IMR-90 (cell line): ENCODE results near the gene PPARG. TPM values are rescaled to one million over a fixed set of nuclear protein-coding genes. Genes with fewer than 3 reads are reported as not detected.

Experiments
- ATAC-seq: fragments of 200-7000 bp; cut with Tn5 transposase; 2 replicates; pipeline ENCODE4 v1.9.1; 2020; ENCODE audit warnings: low read depth, mild to moderate bottlenecking, moderate library complexity
- BruUV-seq: library from RNA; stranded (reverse); fragments of 400-500 nt; replicated peaks from 2 replicates; lab custom pipeline; 2021; lab: Mats Ljungman, UMichigan
- CTCF ChIA-PET: fragments of 300-600 bp; formaldehyde crosslinking; extraction: SDS; loops from one replicate; lab custom pipeline; 2021; ENCODE audit warnings: antibody characterized with exemption; lab: Yijun Ruan, JAX
- POLR2A ChIA-PET: fragments of 300-600 bp; sonication (Branson Sonifier 250); formaldehyde crosslinking; loops from one replicate; lab custom pipeline; 2022; ENCODE audit warnings: antibody characterized with exemption; ENCODE audit not compliant: unreplicated experiment; lab: Charles Lee
- DNase-seq: peaks from one replicate; pipeline ENCODE4 v3.0.0; 2013
- H2AFZ ChIP-seq: replicated peaks from 2 replicates; pipeline ENCODE3; 2013; ENCODE audit warnings: low read length, mild to moderate bottlenecking; ENCODE audit not compliant: poor library complexity
- H2AK5ac ChIP-seq: 2 replicates; pipeline ENCODE4 v1.6.1; 2013; ENCODE audit warnings: low read depth, low read length, inconsistent platforms
- H2AK9ac ChIP-seq: replicated peaks from 2 replicates; pipeline ENCODE3; 2013; ENCODE audit warnings: mild to moderate bottlenecking, low read depth, low read length, moderate library complexity; ENCODE audit not compliant: poor library complexity
- H2BK120ac ChIP-seq: 2 replicates; pipeline ENCODE4 v1.6.1; 2013; ENCODE audit warnings: low read depth, low read length, inconsistent platforms
- H2BK15ac ChIP-seq: 3 replicates; pipeline ENCODE4 v1.6.1; 2013; ENCODE audit warnings: low read depth, low read length, inconsistent platforms
- H2BK20ac ChIP-seq: 2 replicates; pipeline ENCODE4 v1.6.1; 2013; ENCODE audit warnings: low read depth, mild to moderate bottlenecking, inconsistent platforms, low read length, moderate library complexity
- H2BK5ac ChIP-seq: 2 replicates; pipeline ENCODE4 v1.6.1; 2013; ENCODE audit warnings: mild to moderate bottlenecking, low read depth, low read length, inconsistent platforms; ENCODE audit not compliant: poor library complexity, severe bottlenecking
- H3K14ac ChIP-seq: replicated peaks from 2 replicates; pipeline ENCODE4 v1.6.1; 2013; ENCODE audit warnings: low read depth, low read length, inconsistent platforms
- H3K18ac ChIP-seq: 2 replicates; pipeline ENCODE4 v1.6.1; 2013; ENCODE audit warnings: low read depth, low read length, control low read depth
- H3K23ac ChIP-seq: 2 replicates; pipeline ENCODE4 v1.6.1; 2013; ENCODE audit warnings: low read depth, low read length, inconsistent platforms
- H3K27ac ChIP-seq: 2 replicates; pipeline ENCODE4 v1.5.1; 2013; ENCODE audit warnings: mild to moderate bottlenecking, control low read depth, low read length; ENCODE audit not compliant: insufficient read depth
- H3K27me3 ChIP-seq: 2 replicates; pipeline ENCODE4 v1.6.1; 2013; ENCODE audit warnings: low read length; ENCODE audit not compliant: control insufficient read depth, insufficient read depth
- H3K36me3 ChIP-seq: 2 replicates; pipeline ENCODE4 v1.6.1; 2013; ENCODE audit warnings: low read length, mixed read lengths; ENCODE audit not compliant: control insufficient read depth, insufficient read depth
- H3K4ac ChIP-seq: 2 replicates; pipeline ENCODE4 v1.6.1; 2013; ENCODE audit warnings: low read depth, low read length, inconsistent platforms
- H3K4me1 ChIP-seq: 2 replicates; pipeline ENCODE4 v1.6.1; 2013; ENCODE audit warnings: low read length, mixed read lengths; ENCODE audit not compliant: control insufficient read depth, insufficient read depth
- H3K4me2 ChIP-seq: 2 replicates; pipeline ENCODE4 v1.6.1; 2013; ENCODE audit warnings: low read depth, mild to moderate bottlenecking, control low read depth, low read length, moderate library complexity
- H3K4me3 ChIP-seq: 2 replicates; pipeline ENCODE4 v1.5.1; 2013; ENCODE audit warnings: low read depth, mild to moderate bottlenecking, control low read depth, low read length, moderate library complexity; ENCODE audit not compliant: insufficient read depth
- H3K56ac ChIP-seq: 2 replicates; pipeline ENCODE4 v1.6.1; 2013; ENCODE audit warnings: low read length, inconsistent platforms; ENCODE audit not compliant: insufficient read depth; ENCODE audit errors: extremely low read depth
- H3K79me1 ChIP-seq, 2 experiments: 2 replicates each; pipeline ENCODE4 v1.6.1; 2013; ENCODE audit warnings: low read length in 2 of 2, inconsistent platforms in 1 of 2, low read depth in 1 of 2
- H3K9ac ChIP-seq: 2 replicates; pipeline ENCODE4 v1.6.1; 2013; ENCODE audit warnings: low read depth, low read length, control low read depth
- H3K9me1 ChIP-seq: 2 replicates; pipeline ENCODE4 v1.6.1; 2013; ENCODE audit warnings: low read length, inconsistent platforms; ENCODE audit not compliant: insufficient read depth
- H3K9me3 ChIP-seq: 2 replicates; pipeline ENCODE4 v1.6.1; 2013; ENCODE audit warnings: low read length; ENCODE audit not compliant: control insufficient read depth, insufficient read depth
- H4K20me1 ChIP-seq: 2 replicates; pipeline ENCODE4 v1.6.1; 2013; ENCODE audit warnings: low read length, inconsistent platforms; ENCODE audit not compliant: insufficient read depth
- H4K5ac ChIP-seq: 2 replicates; pipeline ENCODE4 v1.6.1; 2013; ENCODE audit warnings: mild to moderate bottlenecking, low read depth, low read length, control low read depth
- H4K8ac ChIP-seq, 2 experiments: 2 replicates each; pipeline ENCODE4 v1.6.1; 2013; ENCODE audit warnings: low read depth in 2 of 2, low read length in 2 of 2, control low read depth in 1 of 2, inconsistent platforms in 1 of 2
- H4K91ac ChIP-seq: 2 replicates; pipeline ENCODE4 v1.6.1; 2013; ENCODE audit warnings: low read depth, low read length, inconsistent platforms; ENCODE audit not compliant: insufficient read depth
- BHLHE40 ChIP-seq: fragments of 150-350 bp; IDR thresholded peaks from 2 replicates; pipeline ENCODE4 v1.6.1; 2016; ENCODE audit warnings: mild to moderate bottlenecking, low read depth, low read length
- CEBPB ChIP-seq: IDR thresholded peaks from 2 replicates; pipeline ENCODE4 v1.6.1; 2012; ENCODE audit warnings: low read depth, low read length, improper control_type of control experiment
- CHD1 ChIP-seq: IDR thresholded peaks from 2 replicates; pipeline ENCODE4 v1.6.1; 2012; ENCODE audit warnings: low read depth, low read length, improper control_type of control experiment
- CTCF ChIP-seq: conservative IDR thresholded peaks from 2 replicates; pipeline ENCODE4 v1.5.1; 2012; ENCODE audit warnings: mild to moderate bottlenecking, low read depth, low read length, improper control_type of control experiment
- ELK1 ChIP-seq: fragments of 150-350 bp; IDR thresholded peaks from 2 replicates; pipeline ENCODE4 v1.6.1; 2016; ENCODE audit warnings: low read depth, mild to moderate bottlenecking, low read length, moderate library complexity, borderline replicate concordance
- FOS ChIP-seq: fragments of 150-350 bp; IDR thresholded peaks from 2 replicates; pipeline ENCODE4 v1.6.1; 2016; ENCODE audit warnings: low read depth, low read length
- MAFK ChIP-seq: IDR thresholded peaks from 2 replicates; pipeline ENCODE4 v1.6.1; 2012; ENCODE audit warnings: low read depth, low read length, improper control_type of control experiment
- MAZ ChIP-seq: IDR thresholded peaks from 2 replicates; pipeline ENCODE4 v1.6.1; 2012; ENCODE audit warnings: low read depth, mild to moderate bottlenecking, low read length, improper control_type of control experiment, moderate library complexity, borderline replicate concordance
- MXI1 ChIP-seq: IDR thresholded peaks from 2 replicates; pipeline ENCODE4 v1.6.1; 2012; ENCODE audit warnings: low read depth, mild to moderate bottlenecking, low read length, moderate library complexity, borderline replicate concordance
- NFE2L2 ChIP-seq: fragments of 150-350 bp; IDR thresholded peaks from 2 replicates; pipeline ENCODE4 v1.6.1; 2016; ENCODE audit warnings: low read depth, mild to moderate bottlenecking, low read length
- POLR2A ChIP-seq: IDR thresholded peaks from 2 replicates; pipeline ENCODE4 v1.6.1; 2012; ENCODE audit warnings: mild to moderate bottlenecking, low read depth, low read length
- RAD21 ChIP-seq: IDR thresholded peaks from 2 replicates; pipeline ENCODE4 v1.6.1; 2012; ENCODE audit warnings: low read length, improper control_type of control experiment
- RCOR1 ChIP-seq: IDR thresholded peaks from 2 replicates; pipeline ENCODE4 v1.6.1; 2012; ENCODE audit warnings: mild to moderate bottlenecking, low read length, improper control_type of control experiment; ENCODE audit not compliant: insufficient replicate concordance
- RFX5 ChIP-seq: IDR thresholded peaks from 2 replicates; pipeline ENCODE4 v1.8.0; 2012; ENCODE audit warnings: low read depth, mild to moderate bottlenecking, low read length, moderate library complexity
- SMC3 ChIP-seq: fragments of 150-350 bp; IDR thresholded peaks from 2 replicates; pipeline ENCODE4 v1.6.1; 2016; ENCODE audit warnings: low read depth, mild to moderate bottlenecking, antibody characterized with exemption, low read length, moderate library complexity
- WGBS, 2 experiments: methylation state at CpG; one replicate each; pipeline versions ENCODE4 v1.1.5 to v1.1.7; 2013; ENCODE audit warnings: missing lambda C conversion rate in 2 of 2; ENCODE audit not compliant: insufficient read length in 1 of 2; ENCODE audit errors: extremely low coverage in 2 of 2; 5-methylcytosine and 5-hydroxymethylcytosine counted together
- dilution Hi-C: fragments of 300-500 bp; cut with HindIII; formaldehyde crosslinking; loops from one replicate; pipeline ENCODE4 v1.14.3; 2018; ENCODE audit warnings: low sequenced_read_pairs; ENCODE audit not compliant: unreplicated experiment
- in situ Hi-C: fragments of 300-500 bp; cut with MboI; formaldehyde crosslinking; loops from 3 replicates; pipeline ENCODE4 v1.14.3; 2019; ENCODE audit warnings: low sequenced_read_pairs, inconsistent platforms, mixed read lengths
- intact Hi-C: fragments of 100-400 bp; cut with micrococcal nuclease; formaldehyde crosslinking; loops from 2 replicates; pipeline ENCODE4 v1.10.0; 2022
- polyA plus RNA-seq, 3 experiments: library from polyadenylated mRNA; depleted of rRNA; stranded (reverse); fragments of >200 nt; gene quantifications; 2 replicates each; pipeline ENCODE4 v1.2.3, GENCODE V29; 2012; ENCODE audit warnings: low replicate concordance in 1 of 3
- total RNA-seq: library from RNA; depleted of rRNA; stranded (reverse); fragments of >200 nt; gene quantifications from 2 replicates; pipeline ENCODE4 v1.2.3, GENCODE V29; 2012
- TF ChIP-seq, protein P1 (sequence below): fragments of 150-350 bp; IDR thresholded peaks from 2 replicates; pipeline ENCODE4 v1.6.1; 2017; ENCODE audit warnings: mild to moderate bottlenecking, antibody characterized with exemption, low read length, low read depth

The PPARG gene
- total and polyA plus RNA-seq, 2 of the 4 experiments (the other 2 are of a cell fraction): 11.2 to 23.8 TPM

DNA sequence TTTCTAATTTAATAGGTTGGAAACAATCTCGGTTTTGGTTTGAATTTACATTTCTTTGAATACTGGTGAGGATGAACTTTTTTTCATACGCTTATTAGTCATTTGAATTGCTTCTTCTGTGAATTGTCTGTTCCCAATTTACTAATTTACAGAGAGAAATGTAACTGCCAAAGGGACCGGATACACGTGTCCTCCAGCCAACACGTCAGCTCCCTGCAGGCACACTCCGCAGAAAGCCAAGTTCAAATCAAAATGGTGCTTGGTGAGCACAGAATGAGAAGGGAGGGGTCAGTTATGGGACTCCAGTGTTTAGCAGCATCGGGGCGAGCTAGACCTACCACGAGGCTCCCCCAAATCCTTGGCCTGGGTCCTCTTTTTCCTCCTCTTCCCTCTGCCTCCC is 184.6 kb downstream of the PPARG start:
- dilution Hi-C loops: no loop called here
- no peak overlapping the region for H3K56ac ChIP-seq

More for the DNA sequence above, 184.6 kb downstream of the PPARG start:
- POLR2A ChIA-PET: interaction anchor here (0.6 kb wide), 1 partner anchor 10 kb away, joined by 11 read pairs; no protein-coding TSS in a partner anchor
- TF ChIP-seq RCOR1 (no peak), POLR2A (no peak), FOS (no peak), CHD1 (no peak), NFE2L2 (no peak), BHLHE40 (no peak), ELK1 (no peak), MXI1 (no peak), MAFK (no peak), RAD21 (no peak), MAZ (no peak), CEBPB (no peak), CTCF (no peak), SMC3 (no peak), RFX5 (no peak)
- TF ChIP-seq, protein P1, sequence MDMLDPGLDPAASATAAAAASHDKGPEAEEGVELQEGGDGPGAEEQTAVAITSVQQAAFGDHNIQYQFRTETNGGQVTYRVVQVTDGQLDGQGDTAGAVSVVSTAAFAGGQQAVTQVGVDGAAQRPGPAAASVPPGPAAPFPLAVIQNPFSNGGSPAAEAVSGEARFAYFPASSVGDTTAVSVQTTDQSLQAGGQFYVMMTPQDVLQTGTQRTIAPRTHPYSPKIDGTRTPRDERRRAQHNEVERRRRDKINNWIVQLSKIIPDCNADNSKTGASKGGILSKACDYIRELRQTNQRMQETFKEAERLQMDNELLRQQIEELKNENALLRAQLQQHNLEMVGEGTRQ: no peak
- no peak overlapping the region for H3K18ac ChIP-seq
- no peak overlapping the region for H3K4me2 ChIP-seq
- H3K9me1 ChIP-seq: peaks cover 8% of the 10 kb centered on the region; the same call in 1 of the 2 replicates
- no peaks in the 10 kb centered on the region for H3K27me3 ChIP-seq
- in situ Hi-C loops: loop anchor here (10.0 kb wide), 1 partner anchor 299 kb away; no protein-coding TSS in a partner anchor
- no peak overlapping the region for H3K4me3 ChIP-seq
- no peak overlapping the region for H2BK120ac ChIP-seq
- no peaks in the 10 kb centered on the region for H4K20me1 ChIP-seq
- DNase-seq (no peak), ATAC-seq (no peak)
- H2BK15ac ChIP-seq: no peak overlapping the region
- 100% methylated on average over 4 of the region's 9 CpGs; no CpG with 5 or more reads in 1 of the 2 experiments for WGBS, 2 experiments
- H2AK5ac ChIP-seq: no peak overlapping the region
- H2AFZ ChIP-seq: no peak overlapping the region
- no peaks in the 10 kb centered on the region for H3K36me3 ChIP-seq
- BruUV-seq: no TSS peak
- H3K9ac ChIP-seq: no peak overlapping the region
- H3K9me3 ChIP-seq: no peaks in the 10 kb centered on the region
- H2BK5ac ChIP-seq: no peak overlapping the region
- intact Hi-C loops: loop anchor here (1.0 kb wide), 1 partner anchor 35 kb away; no protein-coding TSS in a partner anchor
- H2AK9ac ChIP-seq: no peak overlapping the region
- no peak overlapping the region for H3K23ac ChIP-seq
- no peaks in the 10 kb centered on the region for H3K79me1 ChIP-seq
- H3K14ac ChIP-seq: no peak overlapping the region
- no peak overlapping the region for H4K5ac ChIP-seq
- H4K8ac ChIP-seq: no peak overlapping the region
- H3K27ac ChIP-seq: no peak overlapping the region
- CTCF ChIA-PET: no interaction called here
- H4K91ac ChIP-seq: no peak overlapping the region; the same call in 1 of the 2 replicates
- H2BK20ac ChIP-seq: no peak overlapping the region
- peaks cover 8% of the 10 kb centered on the region for H3K4me1 ChIP-seq
- no peak overlapping the region for H3K4ac ChIP-seq
